A549 (cell line): ENCODE data around the gene SETD3. TPM values are rescaled to one million over a fixed set of nuclear protein-coding genes. Genes with fewer than 3 reads are reported as not detected.

Source experiments
- ATAC-seq, 2 experiments: fragments of 200-7000 bp in 1 of 2; fragments of >200 bp in 1 of 2; cut with Nextera tagmentation in 1 of 2; cut with Tn5 transposase in 1 of 2; 3 replicates each; pipeline versions ENCODE4 v1.8.0 to v1.9.1; 2018 to 2020; ENCODE audit warnings: mild to moderate bottlenecking in 1 of 2, moderate library complexity in 1 of 2
- CTCF ChIA-PET: fragments of 300-600 bp; sonication (Branson Sonifier 250); formaldehyde crosslinking; extraction: SDS; loops from one replicate; lab custom pipeline; 2021; ENCODE audit warnings: antibody characterized with exemption, inconsistent platforms; lab: Yijun Ruan, JAX
- POLR2A ChIA-PET: fragments of 350-600 bp; formaldehyde crosslinking; extraction: SDS; loops from one replicate; lab custom pipeline; 2021; ENCODE audit warnings: antibody characterized with exemption, inconsistent platforms; lab: Yijun Ruan, JAX
- DNase-seq, 2 experiments: peaks; one replicate each; pipeline versions ENCODE4 v3.0.0 to v3.0.0-alpha.2; 2011 to 2016; ENCODE audit warnings: low read depth in 1 of 2, low spot score in 1 of 2
- FAIRE-seq: peaks from 2 replicates; lab custom pipeline; 2011; peaks lifted over from hg19 to GRCh38; lab: Jason Lieb, UNC
- H3K27ac ChIP-seq, 2 experiments: fragments of >200 bp; sonication (Bioruptor Twin); formaldehyde crosslinking; 3 replicates each; pipeline ENCODE4 v1.5.1; 2016 to 2017
- H3K4me1 ChIP-seq: fragments of >200 bp; sonication (Bioruptor Twin); formaldehyde crosslinking; 3 replicates; pipeline ENCODE4 v1.6.1; 2016
- H3K4me2 ChIP-seq: fragments of >200 bp; sonication (Bioruptor Twin); formaldehyde crosslinking; 3 replicates; pipeline ENCODE4 v1.6.1; 2016
- H3K4me3 ChIP-seq: fragments of >200 bp; sonication (Bioruptor Twin); formaldehyde crosslinking; 3 replicates; pipeline ENCODE4 v1.5.1; 2016
- H3K9me3 ChIP-seq: fragments of >200 bp; sonication (Bioruptor Twin); formaldehyde crosslinking; 3 replicates; pipeline ENCODE4 v1.6.1; 2016
- BHLHE40 ChIP-seq: IDR thresholded peaks from 2 replicates; pipeline ENCODE4 v1.6.1; 2012; ENCODE audit warnings: low read depth, low read length, inconsistent platforms
- CBX2 ChIP-seq: fragments of 200-600 bp; sonication (generic); IDR thresholded peaks from 2 replicates; pipeline ENCODE4 v1.6.1; 2016; ENCODE audit warnings: low read depth, mild to moderate bottlenecking, borderline replicate concordance
- CEBPB ChIP-seq, 2 experiments: fragments of >200 bp in 1 of 2; sonication (Bioruptor Twin) in 1 of 2; formaldehyde crosslinking in 1 of 2; IDR thresholded peaks; 2 replicates each; pipeline ENCODE4 v1.6.1; 2012 to 2016
- E2F6 ChIP-seq: IDR thresholded peaks from 2 replicates; pipeline ENCODE4 v1.6.1; 2012; ENCODE audit warnings: low read depth, borderline replicate concordance
- FOXS1 ChIP-seq: fragments of 250-450 bp; sonication (Bioruptor Pico); IDR thresholded peaks from 2 replicates; pipeline ENCODE4 v1.5.0; 2020; ENCODE audit warnings: mild to moderate bottlenecking, moderate library complexity
- GATA3 ChIP-seq: IDR thresholded peaks from 2 replicates; pipeline ENCODE4 v1.6.1; 2012; ENCODE audit warnings: borderline replicate concordance
- HEYL ChIP-seq: fragments of 250-450 bp; sonication (Bioruptor Pico); IDR thresholded peaks from 2 replicates; pipeline ENCODE4 v1.8.0; 2021; ENCODE audit warnings: mild to moderate bottlenecking, moderate library complexity
- HOXA7 ChIP-seq: fragments of 250-450 bp; sonication (Bioruptor Pico); IDR thresholded peaks from 2 replicates; pipeline ENCODE4 v1.5.0; 2020; ENCODE audit warnings: mild to moderate bottlenecking, moderate library complexity
- HOXB5 ChIP-seq: fragments of 250-450 bp; sonication (Bioruptor Pico); IDR thresholded peaks from 2 replicates; pipeline ENCODE4 v1.5.0; 2020; ENCODE audit warnings: mild to moderate bottlenecking, moderate library complexity
- JUNB ChIP-seq: fragments of >200 bp; sonication (Bioruptor Twin); formaldehyde crosslinking; IDR thresholded peaks from 2 replicates; pipeline ENCODE4 v1.6.1; 2016
- KDM1A ChIP-seq: fragments of 200-600 bp; sonication (generic); IDR thresholded peaks from 2 replicates; pipeline ENCODE4 v1.6.1; 2016; ENCODE audit warnings: low read depth, mild to moderate bottlenecking
- NR3C1 ChIP-seq: fragments of >200 bp; sonication (Bioruptor Twin); formaldehyde crosslinking; IDR thresholded peaks from 3 replicates; pipeline ENCODE4 v1.6.1; 2017
- POLR2AphosphoS2 ChIP-seq: conservative IDR thresholded peaks from 2 replicates; pipeline ENCODE4 v1.6.1; 2012; ENCODE audit warnings: low read length, improper control_type of control experiment, inconsistent platforms
- RCOR1 ChIP-seq: fragments of 150-350 bp; IDR thresholded peaks from 2 replicates; pipeline ENCODE4 v1.6.1; 2014; ENCODE audit warnings: antibody characterized with exemption, low read length, low read depth
- RFX5 ChIP-seq: fragments of 450-650 bp; IDR thresholded peaks from 2 replicates; pipeline ENCODE4 v1.7.1; 2014; ENCODE audit warnings: antibody characterized with exemption, mild to moderate bottlenecking, moderate library complexity
- TFCP2L1 ChIP-seq: fragments of 250-450 bp; sonication (Bioruptor Pico); IDR thresholded peaks from 2 replicates; pipeline ENCODE4 v1.5.0; 2021; ENCODE audit warnings: mild to moderate bottlenecking
- WGBS: methylation state at CpG from one replicate; pipeline ENCODE4 v1.1.6; 2017; ENCODE audit errors: missing lambda C conversion rate; 5-methylcytosine and 5-hydroxymethylcytosine counted together
- polyA plus RNA-seq, 4 experiments: library from polyadenylated mRNA; depleted of rRNA in 3 of 4; stranded (reverse); fragments of >200 nt; fragmentation: RNase III in 1 of 4; extraction: RNeasy Plus Mini Kit Qiagen cat#74134 plus additional on column Dnase treatment in 1 of 4; gene quantifications; 2 replicates in 3 of 4; 3 replicates in 1 of 4; pipeline ENCODE4 v1.2.3, GENCODE V29; 2011 to 2017
- TF ChIP-seq, protein P1 (sequence below): fragments of 450-650 bp; IDR thresholded peaks from 2 replicates; pipeline ENCODE4 v1.6.1; 2014; ENCODE audit warnings: antibody characterized with exemption
- TF ChIP-seq, protein P2 (sequence below): fragments of 250-450 bp; sonication (Bioruptor Pico); IDR thresholded peaks from 2 replicates; pipeline ENCODE4 v1.5.0; 2020; ENCODE audit warnings: low read depth, mild to moderate bottlenecking, moderate library complexity
- TF ChIP-seq, protein P3 (sequence below): fragments of >200 bp; sonication (Bioruptor Twin); formaldehyde crosslinking; IDR thresholded peaks from 3 replicates; pipeline ENCODE4 v1.5.1; 2016
- TF ChIP-seq, protein P4 (sequence below): IDR thresholded peaks from 2 replicates; pipeline ENCODE4 v1.6.1; 2012

The SETD3 gene
- polyA plus RNA-seq, 2 of the 4 experiments (the other 2 are of a cell fraction) = 43.1 to 59.7 TPM

- ChIA-PET CTCF (interaction anchor here (0.6 to 1.3 kb wide), 5 partner anchors 10 to 1273 kb away, joined by 3 to 4 read pairs (median 3); no protein-coding TSS in a partner anchor), POLR2A (no interaction called here)
- TF ChIP-seq HOXB5 (CRISPR knock-in tag) (no peak), JUNB (no peak), POLR2AphosphoS2 (no peak), E2F6 (no peak), HOXA7 (CRISPR knock-in tag) (no peak)
- TF ChIP-seq, protein P1, sequence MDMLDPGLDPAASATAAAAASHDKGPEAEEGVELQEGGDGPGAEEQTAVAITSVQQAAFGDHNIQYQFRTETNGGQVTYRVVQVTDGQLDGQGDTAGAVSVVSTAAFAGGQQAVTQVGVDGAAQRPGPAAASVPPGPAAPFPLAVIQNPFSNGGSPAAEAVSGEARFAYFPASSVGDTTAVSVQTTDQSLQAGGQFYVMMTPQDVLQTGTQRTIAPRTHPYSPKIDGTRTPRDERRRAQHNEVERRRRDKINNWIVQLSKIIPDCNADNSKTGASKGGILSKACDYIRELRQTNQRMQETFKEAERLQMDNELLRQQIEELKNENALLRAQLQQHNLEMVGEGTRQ = no peak
- Histone ChIP-seq H3K4me3 (no peak overlapping the region), H3K4me1 (no peaks in the 10 kb centered on the region), H3K4me2 (no peak overlapping the region), H3K27ac (no peak overlapping the region), H3K9me3 (no peaks in the 10 kb centered on the region)
- 82% methylated on average over 4 of the region's 4 CpGs for WGBS
- ATAC-seq = no peak
- no peak for FAIRE-seq
- DNase-seq = no peak
Observed at GRCh38 chr14:99435327-99435726, 45.3 kb downstream of the SETD3 start.

DNA sequence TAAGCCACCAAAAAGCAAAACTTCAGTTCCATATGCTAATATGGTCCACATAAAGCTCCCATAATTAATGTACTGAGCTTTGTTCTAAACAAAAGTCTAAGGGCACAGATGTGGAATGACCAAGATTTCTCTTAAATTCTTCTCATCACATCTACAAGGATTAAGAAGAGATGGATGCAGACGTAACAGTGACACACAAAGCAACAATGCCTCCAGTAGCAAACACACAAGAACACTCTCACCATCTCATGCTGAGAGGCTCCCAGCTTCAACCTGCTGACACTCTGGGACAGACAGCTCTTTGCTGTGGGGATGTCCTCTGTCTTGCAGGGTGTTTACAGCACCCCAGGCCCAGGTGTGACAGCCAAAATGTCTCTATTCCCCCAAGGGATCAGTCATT lies 48.2 kb downstream of the SETD3 start:
- ChIA-PET POLR2A (no interaction called here), CTCF (interaction anchor here (1.0 kb wide), 1 partner anchor 17 kb away, joined by 3 read pairs; no protein-coding TSS in a partner anchor)
- H3K4me3 ChIP-seq = no peak overlapping the region
- TF ChIP-seq FOXS1 (CRISPR knock-in tag) = no peak
- no peak for TF ChIP-seq KDM1A
- no peak for TF ChIP-seq CBX2
- no peak for TF ChIP-seq CEBPB (IDR thresholded peaks at IDR 0.05)
- TF ChIP-seq, protein P2, sequence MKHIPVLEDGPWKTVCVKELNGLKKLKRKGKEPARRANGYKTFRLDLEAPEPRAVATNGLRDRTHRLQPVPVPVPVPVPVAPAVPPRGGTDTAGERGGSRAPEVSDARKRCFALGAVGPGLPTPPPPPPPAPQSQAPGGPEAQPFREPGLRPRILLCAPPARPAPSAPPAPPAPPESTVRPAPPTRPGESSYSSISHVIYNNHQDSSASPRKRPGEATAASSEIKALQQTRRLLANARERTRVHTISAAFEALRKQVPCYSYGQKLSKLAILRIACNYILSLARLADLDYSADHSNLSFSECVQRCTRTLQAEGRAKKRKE (CRISPR knock-in tag) = no peak
- no peak for TF ChIP-seq RCOR1
- no peak for TF ChIP-seq GATA3
- no peak for TF ChIP-seq BHLHE40
- no peak for TF ChIP-seq RFX5
- TF ChIP-seq TFCP2L1 = no peak
- TF ChIP-seq, protein P3, sequence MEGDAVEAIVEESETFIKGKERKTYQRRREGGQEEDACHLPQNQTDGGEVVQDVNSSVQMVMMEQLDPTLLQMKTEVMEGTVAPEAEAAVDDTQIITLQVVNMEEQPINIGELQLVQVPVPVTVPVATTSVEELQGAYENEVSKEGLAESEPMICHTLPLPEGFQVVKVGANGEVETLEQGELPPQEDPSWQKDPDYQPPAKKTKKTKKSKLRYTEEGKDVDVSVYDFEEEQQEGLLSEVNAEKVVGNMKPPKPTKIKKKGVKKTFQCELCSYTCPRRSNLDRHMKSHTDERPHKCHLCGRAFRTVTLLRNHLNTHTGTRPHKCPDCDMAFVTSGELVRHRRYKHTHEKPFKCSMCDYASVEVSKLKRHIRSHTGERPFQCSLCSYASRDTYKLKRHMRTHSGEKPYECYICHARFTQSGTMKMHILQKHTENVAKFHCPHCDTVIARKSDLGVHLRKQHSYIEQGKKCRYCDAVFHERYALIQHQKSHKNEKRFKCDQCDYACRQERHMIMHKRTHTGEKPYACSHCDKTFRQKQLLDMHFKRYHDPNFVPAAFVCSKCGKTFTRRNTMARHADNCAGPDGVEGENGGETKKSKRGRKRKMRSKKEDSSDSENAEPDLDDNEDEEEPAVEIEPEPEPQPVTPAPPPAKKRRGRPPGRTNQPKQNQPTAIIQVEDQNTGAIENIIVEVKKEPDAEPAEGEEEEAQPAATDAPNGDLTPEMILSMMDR = no peak
- H3K4me1 ChIP-seq = no peaks in the 10 kb centered on the region
- no peak overlapping the region for H3K4me2 ChIP-seq
- 79% methylated on average over 1 of the region's 1 CpG for WGBS
- H3K9me3 ChIP-seq = no peaks in the 10 kb centered on the region
- no peak for DNase-seq
- no peak for FAIRE-seq
- no peak for ATAC-seq
- no peak overlapping the region for H3K27ac ChIP-seq

GRCh38 chr14:99431986-99432385 lies 48.7 kb downstream of the SETD3 start:
- DNase-seq = no peak
- 87% methylated on average over 3 of the region's 3 CpGs for WGBS
- ChIA-PET CTCF (interaction anchor here (1.0 kb wide), 1 partner anchor 16 kb away, joined by 3 read pairs; no protein-coding TSS in a partner anchor), POLR2A (no interaction called here)
- Histone ChIP-seq H3K4me3 (no peak overlapping the region), H3K9me3 (no peaks in the 10 kb centered on the region), H3K4me2 (no peak overlapping the region), H3K4me1 (no peaks in the 10 kb centered on the region), H3K27ac (no peak overlapping the region)
- FAIRE-seq = no peak
- TF ChIP-seq, protein P4, sequence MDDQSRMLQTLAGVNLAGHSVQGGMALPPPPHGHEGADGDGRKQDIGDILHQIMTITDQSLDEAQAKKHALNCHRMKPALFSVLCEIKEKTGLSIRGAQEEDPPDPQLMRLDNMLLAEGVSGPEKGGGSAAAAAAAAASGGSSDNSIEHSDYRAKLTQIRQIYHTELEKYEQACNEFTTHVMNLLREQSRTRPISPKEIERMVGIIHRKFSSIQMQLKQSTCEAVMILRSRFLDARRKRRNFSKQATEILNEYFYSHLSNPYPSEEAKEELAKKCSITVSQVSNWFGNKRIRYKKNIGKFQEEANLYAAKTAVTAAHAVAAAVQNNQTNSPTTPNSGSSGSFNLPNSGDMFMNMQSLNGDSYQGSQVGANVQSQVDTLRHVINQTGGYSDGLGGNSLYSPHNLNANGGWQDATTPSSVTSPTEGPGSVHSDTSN = no peak
- TF ChIP-seq NR3C1 = no peak
- no peak for TF ChIP-seq CEBPB (IDR thresholded peaks at IDR 0.05)
- no peak for TF ChIP-seq HEYL (CRISPR knock-in tag)
- no peak for ATAC-seq
